Measurements from ENCODE around the gene TBX5.

DNA sequence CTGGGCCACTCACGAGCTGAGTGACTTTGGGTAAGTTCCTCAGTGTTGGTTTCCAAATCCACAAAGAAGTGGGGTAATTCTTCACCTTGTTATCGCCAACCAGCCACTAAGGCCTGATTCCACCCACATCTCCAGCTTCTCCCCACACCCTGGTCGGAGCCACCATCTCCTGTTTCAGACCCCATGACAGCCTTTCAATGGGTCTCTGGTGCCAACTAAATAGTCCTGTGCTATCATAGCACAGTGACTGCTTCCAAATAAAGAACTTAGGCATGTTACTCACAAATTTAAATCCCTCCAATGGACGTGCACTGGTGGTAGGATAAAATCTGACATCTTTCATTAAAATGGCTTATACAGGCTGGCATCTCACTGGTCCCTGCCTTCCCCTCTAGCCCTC, 44.0 kb downstream of the TBX5 start:
- TF ChIP-seq POLR2AphosphoS5 (IDR thresholded peaks at IDR 0.05) (no peak), EP300 (IDR thresholded peaks at IDR 0.05) (no peak)
- TF ChIP-seq, protein P1, sequence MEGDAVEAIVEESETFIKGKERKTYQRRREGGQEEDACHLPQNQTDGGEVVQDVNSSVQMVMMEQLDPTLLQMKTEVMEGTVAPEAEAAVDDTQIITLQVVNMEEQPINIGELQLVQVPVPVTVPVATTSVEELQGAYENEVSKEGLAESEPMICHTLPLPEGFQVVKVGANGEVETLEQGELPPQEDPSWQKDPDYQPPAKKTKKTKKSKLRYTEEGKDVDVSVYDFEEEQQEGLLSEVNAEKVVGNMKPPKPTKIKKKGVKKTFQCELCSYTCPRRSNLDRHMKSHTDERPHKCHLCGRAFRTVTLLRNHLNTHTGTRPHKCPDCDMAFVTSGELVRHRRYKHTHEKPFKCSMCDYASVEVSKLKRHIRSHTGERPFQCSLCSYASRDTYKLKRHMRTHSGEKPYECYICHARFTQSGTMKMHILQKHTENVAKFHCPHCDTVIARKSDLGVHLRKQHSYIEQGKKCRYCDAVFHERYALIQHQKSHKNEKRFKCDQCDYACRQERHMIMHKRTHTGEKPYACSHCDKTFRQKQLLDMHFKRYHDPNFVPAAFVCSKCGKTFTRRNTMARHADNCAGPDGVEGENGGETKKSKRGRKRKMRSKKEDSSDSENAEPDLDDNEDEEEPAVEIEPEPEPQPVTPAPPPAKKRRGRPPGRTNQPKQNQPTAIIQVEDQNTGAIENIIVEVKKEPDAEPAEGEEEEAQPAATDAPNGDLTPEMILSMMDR (IDR thresholded peaks at IDR 0.05): no peak
